GM21367 (cell line): ENCODE results near the gene TEX10.
"Not testable (repeated sequence)": the region's sequence is repeated elsewhere in the genome, so short reads cannot be mapped to it uniquely, and the experiment has no call there.

Source experiments
- ATAC-seq: cut with Tn5 transposase; IDR thresholded peaks from one replicate; pipeline ENCODE4 v1.9.1; 2021; ENCODE audit not compliant: unreplicated experiment

TEX10 gene

GRCh38 chr9:100352727-100353505 is at the start of gene TEX10:
Gene TEX10 (minus strand): TSS chr9:100352942. CDS start chr9:100349363, 3,579 bp downstream.
- ATAC-seq = peak; percentile 67

DNA sequence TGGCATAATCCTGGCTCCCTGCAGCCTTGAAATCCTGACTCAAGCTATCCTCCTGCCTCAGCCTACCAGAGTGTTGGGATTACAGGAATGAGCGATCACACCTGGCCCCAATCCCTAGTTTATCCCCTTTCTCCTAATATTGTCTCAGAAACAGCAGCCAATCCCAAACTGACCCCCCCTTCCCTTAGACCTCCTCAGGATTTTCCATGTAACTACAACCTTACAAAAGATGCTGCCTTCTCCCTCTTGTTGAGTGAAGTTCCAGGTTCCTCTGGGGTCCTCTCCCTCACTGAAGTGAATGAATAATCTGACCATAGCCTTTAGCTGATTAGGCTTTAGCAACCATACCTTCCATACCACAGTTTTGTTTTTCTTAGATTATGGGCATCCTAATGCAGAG is 48.3 kb upstream of the TEX10 start:
- ATAC-seq = no peak

GRCh38 chr9:100397529-100398266 is 45.0 kb upstream of the TEX10 start:
- no peak for ATAC-seq

DNA sequence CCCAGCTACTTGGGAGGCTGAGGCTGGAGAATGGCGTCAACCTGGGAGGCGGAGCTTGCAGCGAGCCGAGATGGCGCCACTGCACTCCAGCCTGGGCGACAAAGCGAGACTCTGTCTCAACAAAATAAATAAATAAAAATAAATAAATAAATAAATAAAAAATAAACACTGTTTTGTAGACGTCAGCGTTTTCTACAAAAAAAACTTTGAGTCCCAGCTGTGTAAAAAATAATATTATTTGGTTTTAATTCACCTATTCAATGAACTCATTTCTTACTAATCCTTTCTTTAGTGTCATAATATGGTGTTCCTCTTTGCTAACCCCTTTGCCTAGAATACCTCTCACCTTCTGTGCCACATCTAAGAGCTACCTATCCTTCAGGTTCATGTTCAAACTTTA is 44.0 kb upstream of the TEX10 start:
- no peak for ATAC-seq

DNA sequence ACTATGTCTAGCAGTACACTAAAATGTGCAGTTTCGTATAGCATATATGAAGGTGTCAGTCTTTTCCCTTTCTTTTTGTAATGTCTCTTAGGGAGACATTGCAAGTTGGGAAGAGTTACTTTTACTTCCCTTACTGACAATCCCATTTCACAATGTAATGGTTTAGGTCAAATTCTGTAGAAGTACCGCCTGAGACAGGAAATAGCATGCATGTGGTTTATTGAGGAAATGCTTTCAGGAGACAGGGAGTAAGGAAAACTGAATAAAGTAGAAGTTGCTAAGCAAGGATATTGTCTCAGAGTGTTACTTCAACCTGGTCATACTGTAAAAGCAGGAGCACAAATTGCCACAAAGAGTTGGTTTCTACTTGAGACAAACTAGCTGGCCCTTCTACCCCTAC is 42.1 kb upstream of the TEX10 start:
- no peak for ATAC-seq

DNA sequence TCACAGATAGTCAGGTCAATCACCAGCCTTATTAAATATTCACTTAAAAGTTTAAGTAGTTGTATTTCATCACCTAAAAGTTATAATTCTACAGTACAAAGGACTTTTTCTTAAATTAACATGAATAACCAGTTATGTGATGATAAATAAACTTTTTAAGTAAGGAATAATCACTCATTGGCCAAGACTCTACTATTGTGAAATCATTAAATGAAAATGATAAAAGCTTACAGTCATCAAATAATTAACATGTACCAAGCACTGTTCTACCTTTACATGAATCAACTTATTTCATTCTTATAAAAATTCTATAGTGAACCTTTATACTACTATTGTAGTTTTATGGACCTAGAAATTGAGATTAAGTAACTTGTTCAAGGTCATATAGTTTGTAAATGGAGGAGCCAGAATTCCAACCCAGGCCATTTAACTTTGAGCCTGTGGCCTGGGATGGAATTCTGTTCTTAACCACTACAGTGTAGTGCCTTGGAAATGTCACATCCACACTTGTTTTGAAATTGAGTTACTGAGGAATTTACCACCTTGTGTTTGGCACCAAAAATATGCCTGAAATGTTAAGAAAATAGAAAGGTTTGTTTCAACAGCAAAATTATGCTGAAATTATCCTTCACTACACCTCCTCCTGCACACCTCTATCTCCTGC is 41.4 kb upstream of the TEX10 start:
- no peak for ATAC-seq

DNA sequence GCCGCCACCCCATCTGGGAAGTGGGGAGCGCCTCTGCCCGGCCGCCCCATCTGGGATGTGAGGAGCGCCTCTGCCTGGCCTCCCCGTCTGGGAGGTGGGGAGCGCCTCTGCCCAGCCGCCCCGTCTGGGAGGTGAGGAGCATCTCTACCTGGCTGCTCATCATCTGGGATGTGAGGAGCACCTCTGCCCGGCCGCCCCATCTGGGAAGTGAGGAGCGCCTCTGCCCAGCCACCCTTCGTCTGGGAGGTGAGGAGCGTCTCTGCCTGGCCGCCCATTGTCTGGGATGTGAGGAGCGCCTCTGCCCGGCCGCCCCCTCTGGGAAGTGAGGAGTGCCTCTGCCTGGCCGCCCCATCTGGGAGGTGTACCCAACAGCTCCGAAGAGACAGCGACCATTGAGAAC is 40.2 kb upstream of the TEX10 start:
- ATAC-seq = not testable (repeated sequence)

GRCh38 chr9:100379862-100380261 is 27.1 kb upstream of the TEX10 start:
- no peak for ATAC-seq

GRCh38 chr9:100377015-100377414 is 24.3 kb upstream of the TEX10 start:
- ATAC-seq = no peak

DNA sequence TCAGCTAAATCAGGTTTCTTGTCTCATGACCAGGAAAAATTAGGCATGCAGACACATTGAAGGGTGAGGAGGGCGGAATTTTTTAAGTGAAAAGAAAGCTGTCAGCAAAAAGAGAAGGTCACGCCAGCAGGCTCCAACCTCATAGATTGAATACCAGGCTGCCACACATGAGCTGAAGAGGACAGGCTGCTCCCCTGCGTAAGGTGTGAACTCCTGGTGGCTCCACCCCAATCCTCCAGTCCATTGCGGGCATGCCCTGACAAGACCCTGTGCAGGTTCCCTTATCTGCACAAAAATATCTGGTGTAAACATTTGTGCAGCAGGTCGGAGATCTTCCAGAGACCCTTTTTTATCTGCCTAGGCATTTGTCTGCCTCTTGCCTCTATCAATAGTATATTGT is 22.9 kb upstream of the TEX10 start:
- ATAC-seq = no peak

DNA sequence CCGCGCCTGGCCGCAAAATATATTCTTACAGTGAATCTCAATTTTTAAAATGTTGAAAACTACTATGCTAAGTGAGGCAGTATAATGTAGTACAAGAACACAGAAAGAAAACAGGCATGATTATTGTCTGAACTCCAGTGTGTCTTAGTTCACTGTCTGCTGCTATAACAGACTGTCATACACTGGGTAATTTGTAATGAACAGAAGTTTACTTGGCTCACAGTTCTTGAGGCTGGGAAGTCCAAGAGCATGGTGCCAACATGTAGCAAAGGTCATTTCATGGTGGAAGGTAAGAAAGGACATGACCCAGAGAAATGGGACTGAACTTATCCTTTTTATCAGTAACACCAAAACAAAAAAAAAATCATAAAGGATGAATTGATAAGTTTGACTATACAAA is 19.9 kb upstream of the TEX10 start:
- no peak for ATAC-seq

GRCh38 chr9:100370064-100370723 is 17.5 kb upstream of the TEX10 start:
- no peak for ATAC-seq

GRCh38 chr9:100368672-100369071 is 15.9 kb upstream of the TEX10 start:
- no peak for ATAC-seq

DNA sequence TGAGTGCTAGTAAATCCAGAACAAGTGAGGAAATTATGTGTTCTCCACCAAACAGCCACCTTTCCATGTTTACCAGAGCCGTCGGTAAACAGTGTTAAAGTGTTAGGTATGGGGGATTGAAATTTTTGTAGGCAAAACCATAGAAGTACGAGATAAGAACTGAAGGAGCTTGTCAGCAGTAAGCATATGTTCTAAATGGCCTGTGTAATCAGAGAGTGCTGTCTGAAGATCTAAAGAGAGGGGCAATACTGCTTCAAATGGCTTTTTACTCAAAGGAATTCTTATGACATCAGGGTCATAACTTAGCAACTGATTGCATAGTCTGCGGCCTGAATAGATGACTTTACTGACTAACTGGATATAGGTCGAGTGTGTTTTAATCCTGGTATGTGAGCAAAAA is 13.4 kb upstream of the TEX10 start:
- ATAC-seq = no peak

DNA sequence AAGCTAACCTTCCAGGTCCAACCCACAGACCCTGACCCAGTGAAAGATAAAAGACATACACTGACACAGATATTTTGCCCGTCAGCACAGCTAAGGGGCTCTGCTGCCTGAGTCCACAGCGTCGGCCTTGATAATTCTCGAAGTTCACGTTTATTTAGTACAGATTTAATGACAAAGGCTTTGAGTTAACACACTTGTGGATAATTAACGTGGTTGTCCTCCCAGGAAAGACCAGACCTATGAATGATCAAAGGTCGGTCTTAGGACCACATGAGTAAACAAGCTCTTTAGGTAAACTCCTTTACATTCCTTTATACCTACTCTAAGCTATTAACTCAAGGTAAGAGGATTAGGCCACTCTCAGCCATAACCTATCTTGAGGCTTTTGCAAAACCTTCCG is 11.3 kb upstream of the TEX10 start:
- ATAC-seq = no peak

- no peak for ATAC-seq
Observed at GRCh38 chr9:100359057-100359456, 6.3 kb upstream of the TEX10 start.

DNA sequence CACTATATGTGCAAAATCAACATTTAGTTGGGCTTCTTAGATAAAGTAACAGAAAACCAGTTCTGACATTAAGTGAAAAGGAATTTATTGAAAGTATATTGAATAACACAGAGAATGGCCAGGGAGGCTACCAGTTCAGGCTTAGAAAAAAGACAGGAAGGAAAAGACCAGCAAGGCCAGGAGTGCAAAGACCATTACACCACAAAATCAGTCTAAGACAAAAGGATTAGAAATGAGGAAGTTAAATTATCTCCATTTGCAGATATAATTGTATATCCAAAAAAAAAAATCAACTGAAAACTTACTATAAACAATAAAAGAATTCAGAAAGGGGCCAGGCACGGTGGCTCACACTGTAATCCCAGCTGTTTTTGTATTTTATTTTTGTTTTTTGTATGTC is 4.8 kb upstream of the TEX10 start:
- ATAC-seq = no peak

GRCh38 chr9:100355561-100355960 is 2.8 kb upstream of the TEX10 start:
- ATAC-seq = no peak

DNA sequence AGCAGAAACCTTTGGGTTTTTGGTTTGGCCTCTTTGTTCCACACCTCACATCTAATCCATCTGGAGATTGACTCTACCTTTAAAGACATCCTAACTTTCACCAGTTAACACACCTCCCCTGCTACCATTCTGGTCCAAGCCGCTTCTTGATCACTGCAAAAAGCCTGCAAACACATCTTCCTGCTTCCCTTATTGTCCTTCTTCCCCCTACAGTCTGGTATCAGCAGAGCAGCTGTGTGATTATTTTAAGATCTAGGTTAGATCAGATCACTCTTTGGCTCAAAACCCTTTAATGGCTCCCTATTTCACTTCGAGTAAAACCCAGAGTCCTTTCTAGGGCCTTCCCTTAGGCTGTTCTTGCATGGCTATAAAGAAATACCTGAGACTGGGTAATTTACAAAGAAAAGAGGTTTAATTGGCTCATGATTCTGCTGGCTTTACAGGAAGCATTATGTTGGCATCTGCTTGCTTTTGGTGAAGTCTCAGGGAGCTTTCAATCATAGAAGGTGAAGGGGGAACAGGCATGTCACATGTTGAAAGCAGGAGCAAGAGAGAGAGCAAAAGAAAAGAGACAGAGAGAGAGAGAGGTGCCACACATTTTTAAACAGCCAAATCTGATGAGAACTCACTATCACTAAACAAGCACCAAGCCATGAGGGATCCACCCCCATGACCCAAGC is 1.5 kb upstream of the TEX10 start:
- no peak for ATAC-seq

- peak; percentile 24 for ATAC-seq
Observed at GRCh38 chr9:100352201-100352726, 478 bp downstream of the TEX10 start.

- no peak for ATAC-seq
Observed at GRCh38 chr9:100351508-100351907, 1.2 kb downstream of the TEX10 start.
